Measurements from ENCODE around the gene RNU5D-1. TPM values are rescaled to one million over a fixed set of nuclear protein-coding genes. Genes with fewer than 3 reads are reported as not detected.
"Not testable (repeated sequence)": the region's sequence is repeated elsewhere in the genome, so short reads cannot be mapped to it uniquely, and the experiment has no call there.

The RNU5D-1 gene
- total and polyA plus RNA-seq, 9 donors, result not detected

DNA sequence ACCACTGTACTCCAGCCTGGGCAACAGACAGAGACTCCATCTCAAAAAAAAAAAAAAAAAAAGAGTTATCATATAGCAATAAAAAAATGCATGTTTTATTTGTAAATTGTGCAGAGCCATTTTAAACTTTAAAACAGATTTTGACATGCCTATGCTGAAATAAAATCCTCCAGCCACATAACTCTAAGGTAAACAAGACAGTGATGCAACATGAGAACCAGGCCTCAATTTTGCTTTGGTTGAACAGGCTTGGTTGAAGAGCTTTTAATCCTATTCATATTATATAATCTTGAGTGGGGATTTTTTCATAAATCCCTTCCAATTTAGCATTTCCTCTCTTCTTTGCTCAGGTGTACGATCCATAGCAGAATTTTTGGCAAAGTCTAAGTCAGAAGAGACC lies 30.4 kb downstream of the RNU5D-1 start:
- H3K9me3 ChIP-seq, result no peaks in the 10 kb centered on the region
- no peak overlapping the region for H3K4me3 ChIP-seq
- H3K27ac ChIP-seq, result no peak overlapping the region
- H3K27me3 ChIP-seq, result no peaks in the 10 kb centered on the region
- WGBS, 3 donors, result 87 to 100% (median 97%) methylated on average over 1 of the region's 1 CpG
- H3K36me3 ChIP-seq, result no peaks in the 10 kb centered on the region
- intact Hi-C loops (cut with DNase I), result no loop called here
- DNase-seq, result no peak
- no peaks in the 10 kb centered on the region for H3K4me1 ChIP-seq (ENCODE audit: insufficient read depth)
- TF ChIP-seq POLR2A (IDR thresholded peaks at IDR 0.05), result no peak
- TF ChIP-seq, protein P1, sequence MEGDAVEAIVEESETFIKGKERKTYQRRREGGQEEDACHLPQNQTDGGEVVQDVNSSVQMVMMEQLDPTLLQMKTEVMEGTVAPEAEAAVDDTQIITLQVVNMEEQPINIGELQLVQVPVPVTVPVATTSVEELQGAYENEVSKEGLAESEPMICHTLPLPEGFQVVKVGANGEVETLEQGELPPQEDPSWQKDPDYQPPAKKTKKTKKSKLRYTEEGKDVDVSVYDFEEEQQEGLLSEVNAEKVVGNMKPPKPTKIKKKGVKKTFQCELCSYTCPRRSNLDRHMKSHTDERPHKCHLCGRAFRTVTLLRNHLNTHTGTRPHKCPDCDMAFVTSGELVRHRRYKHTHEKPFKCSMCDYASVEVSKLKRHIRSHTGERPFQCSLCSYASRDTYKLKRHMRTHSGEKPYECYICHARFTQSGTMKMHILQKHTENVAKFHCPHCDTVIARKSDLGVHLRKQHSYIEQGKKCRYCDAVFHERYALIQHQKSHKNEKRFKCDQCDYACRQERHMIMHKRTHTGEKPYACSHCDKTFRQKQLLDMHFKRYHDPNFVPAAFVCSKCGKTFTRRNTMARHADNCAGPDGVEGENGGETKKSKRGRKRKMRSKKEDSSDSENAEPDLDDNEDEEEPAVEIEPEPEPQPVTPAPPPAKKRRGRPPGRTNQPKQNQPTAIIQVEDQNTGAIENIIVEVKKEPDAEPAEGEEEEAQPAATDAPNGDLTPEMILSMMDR (IDR thresholded peaks at IDR 0.05), result no peak
- TF ChIP-seq EP300 (IDR thresholded peaks at IDR 0.05), result no peak

DNA sequence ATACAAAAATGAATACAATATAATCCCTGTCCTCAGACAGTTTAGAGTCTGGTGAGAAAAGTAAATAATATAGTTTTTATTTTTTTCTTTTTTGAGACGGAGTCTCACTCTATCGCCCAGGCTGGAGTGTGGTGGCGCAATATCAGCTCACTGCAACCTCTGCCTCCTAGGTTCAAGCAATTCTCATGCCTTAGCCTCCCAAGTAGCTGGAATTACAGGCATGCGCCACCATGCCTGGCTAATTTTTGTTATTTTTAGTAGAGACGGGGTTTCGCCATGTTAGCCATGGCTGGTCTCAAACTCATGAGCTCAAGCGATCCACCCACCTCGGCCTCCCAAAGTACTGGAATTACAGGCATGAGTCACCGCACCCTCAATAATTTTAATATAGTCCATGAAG lies 31.6 kb downstream of the RNU5D-1 start:
- intact Hi-C loops (cut with DNase I); H3K9me3 ChIP-seq; H3K27me3 ChIP-seq; DNase-seq; H3K4me3 ChIP-seq; H3K27ac ChIP-seq; H3K36me3 ChIP-seq; H3K4me1 ChIP-seq (ENCODE audit: insufficient read depth): not testable (repeated sequence)
- WGBS, 3 donors, result 82 to 98% (median 95%) methylated on average over 9 of the region's 9 CpGs

DNA sequence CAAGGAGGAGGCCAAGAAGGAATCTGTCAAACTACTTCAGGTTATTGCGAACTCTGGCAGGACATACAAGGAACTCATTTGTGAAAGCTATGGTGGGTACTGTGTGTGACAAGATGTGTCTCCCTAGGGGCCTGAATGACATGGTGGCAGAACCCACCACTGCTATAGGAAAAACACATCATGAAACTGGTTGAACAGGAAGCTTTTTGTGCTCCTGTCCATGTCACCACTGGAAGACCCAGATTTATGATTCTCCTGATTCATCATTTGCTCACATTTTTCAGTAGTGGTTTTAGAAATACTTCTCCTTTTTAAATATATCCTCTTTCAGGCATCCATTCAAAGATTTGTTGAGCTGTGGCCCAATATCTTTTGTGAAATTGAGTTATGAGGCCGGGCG lies 32.8 kb downstream of the RNU5D-1 start:
- intact Hi-C loops (cut with DNase I), result no loop called here
- Histone ChIP-seq H3K4me3 (no peak overlapping the region), H3K9me3 (no peaks in the 10 kb centered on the region), H3K36me3 (no peaks in the 10 kb centered on the region), H3K27me3 (no peaks in the 10 kb centered on the region), H3K4me1 (ENCODE audit: insufficient read depth) (no peaks in the 10 kb centered on the region), H3K27ac (no peak overlapping the region)
- WGBS, 3 donors, result 89 to 100% (median 97%) methylated on average over 3 of the region's 3 CpGs
- no peak for DNase-seq
- TF ChIP-seq EP300 (IDR thresholded peaks at IDR 0.05) (no peak), POLR2A (IDR thresholded peaks at IDR 0.05) (no peak)
- TF ChIP-seq, protein P1 (IDR thresholded peaks at IDR 0.05), result no peak

DNA sequence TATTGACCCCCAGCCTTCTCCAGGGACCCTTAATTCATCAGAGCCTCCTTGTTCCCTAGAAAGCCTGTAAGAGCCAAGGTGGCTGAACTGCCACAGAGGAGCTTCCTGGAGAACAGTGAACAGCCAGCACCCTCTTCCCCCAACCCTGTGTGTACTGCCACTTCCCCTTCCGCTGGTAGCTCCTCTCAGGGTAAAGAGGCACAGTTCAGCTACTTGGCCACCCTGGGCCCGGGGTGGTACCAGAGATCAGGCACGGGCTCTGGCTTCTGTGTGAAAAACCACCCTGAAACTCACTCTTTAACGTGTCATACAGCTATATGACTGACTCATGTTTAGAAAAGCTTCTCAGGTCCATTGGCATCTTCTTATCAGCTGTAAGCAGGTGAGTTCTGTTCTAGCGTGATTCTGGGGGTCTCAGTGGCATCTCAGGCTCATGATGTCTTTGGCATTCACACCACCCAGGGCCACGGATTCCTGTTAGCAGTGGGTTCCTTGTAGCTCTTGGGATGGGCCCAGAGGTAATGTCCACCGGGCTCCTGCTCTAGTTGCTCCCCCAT lies 34.1 kb downstream of the RNU5D-1 start:
- H3K27ac ChIP-seq, result no peak overlapping the region
- H3K36me3 ChIP-seq, result no peaks in the 10 kb centered on the region
- TF ChIP-seq, protein P1 (IDR thresholded peaks at IDR 0.05), result no peak
- TF ChIP-seq EP300 (IDR thresholded peaks at IDR 0.05), result no peak
- TF ChIP-seq POLR2A (IDR thresholded peaks at IDR 0.05), result no peak
- no peak overlapping the region for H3K4me3 ChIP-seq
- intact Hi-C loops (cut with DNase I), result no loop called here
- DNase-seq, result no peak
- H3K4me1 ChIP-seq (ENCODE audit: insufficient read depth), result no peaks in the 10 kb centered on the region
- 85 to 89% (median 85%) methylated on average over 7 of the region's 7 CpGs for WGBS, 3 donors
- H3K9me3 ChIP-seq, result no peaks in the 10 kb centered on the region
- no peaks in the 10 kb centered on the region for H3K27me3 ChIP-seq

DNA sequence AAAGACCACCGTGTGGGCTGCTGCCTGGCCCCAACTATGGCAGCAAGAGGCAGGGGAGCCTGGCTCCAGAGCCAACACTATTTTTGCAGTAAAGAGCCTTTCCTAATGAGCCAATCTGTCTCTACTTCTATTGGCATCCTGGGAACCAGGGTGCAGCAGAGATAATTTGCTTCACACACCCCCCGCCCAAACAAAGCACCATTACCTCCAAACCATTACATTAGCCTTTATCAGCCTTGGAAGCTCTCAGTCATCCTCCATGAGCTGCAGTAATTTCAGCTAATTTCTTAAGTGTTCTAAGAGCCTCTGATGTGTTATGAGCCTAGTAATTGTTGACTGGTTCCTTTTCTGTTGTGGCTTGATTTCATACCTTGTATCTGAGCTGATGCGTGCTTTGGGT lies 34.9 kb downstream of the RNU5D-1 start:
- Histone ChIP-seq H3K4me3 (no peak overlapping the region), H3K9me3 (no peaks in the 10 kb centered on the region), H3K36me3 (no peaks in the 10 kb centered on the region), H3K27ac (no peak overlapping the region), H3K27me3 (no peaks in the 10 kb centered on the region), H3K4me1 (ENCODE audit: insufficient read depth) (no peaks in the 10 kb centered on the region)
- no peak for DNase-seq
- TF ChIP-seq EP300 (IDR thresholded peaks at IDR 0.05) (no peak), POLR2A (IDR thresholded peaks at IDR 0.05) (no peak)
- TF ChIP-seq, protein P1 (IDR thresholded peaks at IDR 0.05), result no peak
- 90 to 91% (median 90%) methylated on average over 3 of the region's 3 CpGs for WGBS, 3 donors
- intact Hi-C loops (cut with DNase I), result no loop called here

Data from ovary (tissue), 9 donors.